Brain microvascular endothelial cell (primary cell): Measurements from ENCODE around the gene NID2.

Experiments
- DNase-seq: peaks from one replicate; pipeline ENCODE4 v3.0.0-alpha.2; 2020
- H3K27ac ChIP-seq: fragments of 250-450 bp; sonication (Bioruptor Pico); 2 replicates; pipeline ENCODE4 v1.5.1; 2020; ENCODE audit warnings: mild to moderate bottlenecking, moderate library complexity
- H3K27me3 ChIP-seq: fragments of 250-450 bp; sonication (Bioruptor Pico); replicated peaks from 2 replicates; pipeline ENCODE4 v1.5.1; 2020; ENCODE audit warnings: mild to moderate bottlenecking
- H3K36me3 ChIP-seq: fragments of 250-450 bp; sonication (Bioruptor Pico); replicated peaks from 2 replicates; pipeline ENCODE4 v1.5.1; 2020; ENCODE audit warnings: mild to moderate bottlenecking
- H3K4me3 ChIP-seq: 2 replicates; pipeline ENCODE4 v1.5.1; 2011; ENCODE audit warnings: low read depth, mild to moderate bottlenecking, control low read depth, low read length, moderate library complexity
- in situ Hi-C: cut with HindIII; loops from 2 replicates; pipeline ENCODE4 v1.10.0; 2017; ENCODE audit warnings: low sequenced_read_pairs, low pct_ligation_motif_present
- TF ChIP-seq, protein P1 (sequence below): IDR thresholded peaks from 2 replicates; pipeline ENCODE4 v1.5.1; 2011; ENCODE audit warnings: low read depth, mild to moderate bottlenecking, moderate library complexity, low read length, control low read depth, inconsistent platforms; ENCODE audit errors: missing control alignments

The NID2 gene

DNA sequence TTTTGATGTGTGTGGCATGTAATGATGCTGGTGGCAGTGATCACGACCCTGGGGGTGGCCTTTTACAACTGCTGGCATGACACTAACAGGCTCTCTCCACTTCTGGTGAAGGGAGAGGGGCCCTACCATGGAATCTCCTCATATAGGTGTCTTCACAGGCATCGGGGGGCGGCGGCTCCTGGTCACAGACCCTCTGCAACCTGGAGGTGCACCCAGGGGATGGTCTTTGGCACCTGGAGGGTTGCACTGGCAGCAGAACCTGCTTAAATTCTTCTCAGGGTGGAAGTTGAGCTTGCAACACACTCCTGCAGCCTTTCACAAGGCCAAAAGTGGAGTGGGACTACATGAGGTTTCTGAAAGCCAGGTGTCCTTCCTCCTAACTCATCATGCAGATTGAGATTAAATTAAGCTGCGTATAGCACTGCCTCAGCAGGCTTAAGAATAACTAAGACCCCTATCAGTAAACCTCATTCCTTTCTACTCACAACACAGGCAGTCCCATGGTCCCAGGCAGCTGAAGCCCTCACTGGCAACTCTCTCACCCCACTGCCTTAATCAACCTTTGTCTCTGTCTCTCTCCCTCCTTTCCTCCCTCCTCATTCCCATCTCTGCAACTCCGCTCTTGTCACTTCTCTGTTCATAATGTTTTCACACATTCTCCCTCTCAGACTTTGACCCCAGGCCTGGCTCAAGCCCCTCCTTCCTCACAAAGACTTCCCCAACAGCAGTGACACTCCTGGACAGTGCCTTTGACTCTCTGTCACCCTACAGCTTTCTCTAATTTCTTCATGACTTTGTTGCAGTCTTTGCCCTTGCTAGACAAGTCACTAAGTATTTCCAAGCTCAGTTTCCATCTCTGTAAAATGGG lies 18.9 kb downstream of the NID2 start:
- Histone ChIP-seq H3K4me3 (no peak overlapping the region), H3K36me3 (peaks cover 21% of the 10 kb centered on the region), H3K27me3 (no peaks in the 10 kb centered on the region), H3K27ac (no peak overlapping the region)
- in situ Hi-C loops = no loop called here
- TF ChIP-seq, protein P1, sequence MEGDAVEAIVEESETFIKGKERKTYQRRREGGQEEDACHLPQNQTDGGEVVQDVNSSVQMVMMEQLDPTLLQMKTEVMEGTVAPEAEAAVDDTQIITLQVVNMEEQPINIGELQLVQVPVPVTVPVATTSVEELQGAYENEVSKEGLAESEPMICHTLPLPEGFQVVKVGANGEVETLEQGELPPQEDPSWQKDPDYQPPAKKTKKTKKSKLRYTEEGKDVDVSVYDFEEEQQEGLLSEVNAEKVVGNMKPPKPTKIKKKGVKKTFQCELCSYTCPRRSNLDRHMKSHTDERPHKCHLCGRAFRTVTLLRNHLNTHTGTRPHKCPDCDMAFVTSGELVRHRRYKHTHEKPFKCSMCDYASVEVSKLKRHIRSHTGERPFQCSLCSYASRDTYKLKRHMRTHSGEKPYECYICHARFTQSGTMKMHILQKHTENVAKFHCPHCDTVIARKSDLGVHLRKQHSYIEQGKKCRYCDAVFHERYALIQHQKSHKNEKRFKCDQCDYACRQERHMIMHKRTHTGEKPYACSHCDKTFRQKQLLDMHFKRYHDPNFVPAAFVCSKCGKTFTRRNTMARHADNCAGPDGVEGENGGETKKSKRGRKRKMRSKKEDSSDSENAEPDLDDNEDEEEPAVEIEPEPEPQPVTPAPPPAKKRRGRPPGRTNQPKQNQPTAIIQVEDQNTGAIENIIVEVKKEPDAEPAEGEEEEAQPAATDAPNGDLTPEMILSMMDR = no peak
- DNase-seq = no peak

DNA sequence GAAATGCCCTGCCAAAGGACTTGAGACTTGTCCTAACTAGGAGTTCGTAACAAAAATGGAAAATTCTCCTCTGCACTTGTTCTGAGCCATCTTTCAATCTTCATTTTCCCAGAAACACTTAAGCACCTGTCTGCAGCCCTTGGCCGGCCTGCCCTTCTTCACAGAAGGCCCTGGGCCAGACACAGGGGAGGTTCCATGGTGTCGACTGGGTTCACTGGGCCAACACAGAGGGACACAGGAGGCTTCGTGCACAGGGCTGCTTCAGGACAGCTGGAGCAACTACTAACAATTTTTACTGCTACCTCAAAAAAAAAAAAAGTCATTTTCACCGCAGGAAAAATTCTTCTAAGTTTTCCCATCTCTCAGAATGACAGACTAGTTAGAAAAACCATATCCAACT lies 19.6 kb downstream of the NID2 start:
- in situ Hi-C loops = no loop called here
- peaks cover 21% of the 10 kb centered on the region for H3K36me3 ChIP-seq
- no peak for DNase-seq
- H3K4me3 ChIP-seq = no peak overlapping the region
- no peaks in the 10 kb centered on the region for H3K27me3 ChIP-seq
- no peak overlapping the region for H3K27ac ChIP-seq
- TF ChIP-seq, protein P1 = no peak

DNA sequence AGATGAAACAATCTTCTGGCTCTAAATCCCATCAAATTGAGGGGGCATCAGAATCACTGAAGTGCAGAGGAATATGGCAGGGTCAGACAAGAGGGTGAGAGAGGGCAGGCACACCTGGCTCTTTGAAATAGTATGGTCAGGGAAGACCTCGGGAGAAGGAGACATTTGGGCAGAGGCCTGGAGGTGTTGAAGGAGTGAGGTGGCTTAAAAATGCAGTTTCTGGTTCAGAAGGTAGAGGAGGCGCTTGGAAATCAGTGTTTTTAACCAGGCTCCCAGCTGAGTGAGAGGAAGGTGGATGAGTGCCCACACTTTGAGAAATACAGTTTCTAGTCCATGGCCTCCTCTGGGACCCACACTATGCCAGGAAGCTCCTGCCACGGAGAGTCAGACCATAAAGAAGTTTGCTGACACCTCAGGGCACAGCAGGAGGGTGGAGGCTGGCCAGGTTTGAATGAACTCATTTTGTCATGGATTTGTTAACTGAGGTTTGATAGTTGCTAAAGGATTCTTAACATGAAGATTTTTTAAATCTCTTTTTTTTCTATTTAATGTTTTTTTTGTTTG lies 20.1 kb downstream of the NID2 start:
- in situ Hi-C loops = no loop called here
- Histone ChIP-seq H3K27me3 (no peaks in the 10 kb centered on the region), H3K4me3 (no peak overlapping the region), H3K27ac (no peak overlapping the region), H3K36me3 (peaks cover 18% of the 10 kb centered on the region)
- DNase-seq = peak; percentile 58
- TF ChIP-seq, protein P1 = no peak

DNA sequence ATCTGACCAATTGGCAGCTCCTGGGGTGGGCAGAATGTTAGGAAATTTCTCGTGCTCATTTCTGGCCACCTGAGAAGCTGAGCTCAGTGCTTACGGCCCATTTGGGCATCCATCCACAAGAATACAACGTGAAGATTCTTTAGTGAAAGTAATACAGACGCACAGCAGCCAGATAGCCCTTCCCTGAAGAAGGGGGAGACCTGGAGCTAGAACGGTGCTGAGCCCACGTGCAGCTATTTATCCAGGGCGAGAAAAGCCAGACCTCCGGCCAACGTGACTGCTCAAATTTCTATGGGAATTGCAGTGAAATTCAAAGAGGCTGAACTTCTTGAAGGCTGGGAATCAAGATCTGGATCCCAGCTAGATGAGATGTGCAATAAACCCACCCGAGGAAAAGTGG lies 20.7 kb downstream of the NID2 start:
- DNase-seq = no peak
- TF ChIP-seq, protein P1 = no peak
- Histone ChIP-seq H3K27me3 (no peaks in the 10 kb centered on the region), H3K4me3 (no peak overlapping the region), H3K36me3 (peaks cover 13% of the 10 kb centered on the region), H3K27ac (no peak overlapping the region)
- in situ Hi-C loops = no loop called here

DNA sequence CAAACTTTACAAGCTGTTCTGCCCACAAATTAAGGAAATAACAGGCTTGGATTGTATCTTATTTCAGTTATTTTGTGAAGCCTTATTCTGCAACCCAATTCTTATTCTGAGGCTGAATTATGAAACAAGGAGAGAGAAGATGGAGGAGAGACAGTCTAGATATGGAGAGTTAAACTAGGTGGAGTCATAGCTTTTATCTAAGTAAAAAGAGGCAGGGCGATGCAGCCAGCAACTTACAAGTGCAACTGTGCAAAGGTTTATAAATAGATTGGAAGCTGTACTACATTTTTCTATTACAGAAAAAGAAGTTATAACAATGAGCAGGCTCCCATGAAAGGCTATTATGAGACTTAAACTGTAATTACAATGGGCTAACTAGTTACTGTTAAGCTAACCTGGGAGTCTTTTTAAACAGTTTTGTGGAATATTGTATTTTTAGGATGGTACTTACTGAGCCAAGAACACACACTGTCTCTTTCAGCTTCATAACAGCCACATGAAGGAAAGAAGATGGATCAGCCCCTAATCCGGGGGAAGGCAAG lies 22.4 kb downstream of the NID2 start:
- TF ChIP-seq, protein P1 = no peak
- Histone ChIP-seq H3K36me3 (peaks cover 18% of the 10 kb centered on the region), H3K27me3 (no peaks in the 10 kb centered on the region), H3K27ac (no peak overlapping the region), H3K4me3 (no peak overlapping the region)
- no peak for DNase-seq
- in situ Hi-C loops = no loop called here
